Measurements from ENCODE around the gene RHO. TPM values are rescaled to one million over a fixed set of nuclear protein-coding genes. Genes with fewer than 3 reads are reported as not detected.

RHO gene
- polyA plus RNA-seq, 4 donors: 0.06 to 0.19 (median 0.12) TPM; not detected in 1

DNA sequence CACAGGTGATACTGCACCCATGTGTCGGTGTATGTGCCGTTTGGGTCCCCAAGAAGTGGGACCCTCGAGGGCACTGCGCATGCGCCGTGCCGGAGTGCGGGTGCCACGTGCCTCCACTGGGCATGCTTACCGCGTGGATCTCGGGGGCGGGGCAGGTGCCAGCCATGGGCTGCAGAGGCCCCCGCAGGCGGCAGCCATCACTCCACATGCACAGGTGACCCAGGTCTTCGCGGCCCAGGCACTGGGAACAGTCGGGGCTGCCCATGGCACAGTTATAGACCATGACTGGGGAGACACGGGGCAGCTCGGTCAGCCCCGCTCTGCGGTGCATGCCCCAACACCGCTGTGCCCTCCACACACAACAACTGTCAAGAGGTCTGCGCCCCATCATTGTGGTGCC, 45.8 kb downstream of the RHO start:
- no peak for DNase-seq (ENCODE audit: low read depth in 4 of 4, low spot score in 2 of 4)

DNA sequence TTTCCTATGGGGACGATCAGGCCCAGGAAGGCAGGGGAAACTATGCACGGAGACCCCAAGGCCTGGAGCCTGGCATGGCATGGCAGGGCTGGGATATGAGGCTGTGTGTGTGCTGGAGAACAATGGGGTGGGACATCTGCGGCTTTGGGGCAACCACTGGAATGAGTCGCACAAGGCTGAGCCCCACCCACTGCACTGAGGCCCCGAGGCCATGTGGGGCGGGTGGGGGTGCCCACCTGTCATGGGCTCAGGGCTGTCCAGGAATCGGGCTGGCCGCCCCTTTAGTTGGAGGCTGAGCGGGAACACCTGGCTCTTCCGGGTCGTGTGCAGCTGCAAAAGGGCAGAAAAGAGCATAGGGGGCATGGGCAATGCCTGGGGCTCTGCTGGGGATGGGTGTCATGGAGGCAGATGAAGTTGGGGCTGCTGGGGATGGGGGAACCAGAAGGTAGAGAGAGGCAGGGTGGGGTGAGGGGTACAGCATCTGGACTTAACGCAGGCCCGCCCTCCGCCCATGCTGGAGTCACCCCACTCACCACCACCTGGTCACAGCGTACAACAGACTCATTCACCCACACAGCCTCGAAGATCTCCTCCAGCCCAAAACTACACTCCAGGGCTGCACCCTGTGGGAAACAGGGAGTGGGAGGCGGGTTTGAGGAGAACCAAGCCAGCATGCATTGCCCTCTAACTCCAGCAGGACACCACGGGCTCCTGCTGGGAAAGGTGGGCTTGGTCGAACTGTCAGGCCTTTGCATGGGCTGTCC, 47.0 kb downstream of the RHO start:
- DNase-seq (ENCODE audit: low read depth in 4 of 4, low spot score in 2 of 4): no peak

DNA sequence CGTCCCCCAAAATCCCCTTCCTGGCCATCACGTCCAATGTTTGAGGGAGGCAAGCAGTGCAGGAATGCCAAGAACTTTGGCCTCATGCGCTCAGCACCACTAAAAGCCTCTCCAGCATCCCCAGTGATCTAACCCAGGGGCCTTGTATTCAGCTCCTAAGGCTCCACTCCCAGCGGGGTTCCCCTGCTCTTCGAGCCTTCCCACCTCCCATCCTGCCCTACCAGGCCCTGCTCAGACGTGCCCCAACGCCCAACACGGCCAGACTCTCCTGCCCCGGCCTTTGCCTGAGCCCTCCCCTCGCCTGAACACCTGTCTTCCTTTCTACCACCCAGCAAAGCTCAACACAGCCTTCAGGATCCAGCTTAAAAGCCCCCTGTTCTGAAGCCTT, 47.6 kb downstream of the RHO start:
- no peak for DNase-seq (ENCODE audit: low read depth in 4 of 4, low spot score in 2 of 4)

DNA sequence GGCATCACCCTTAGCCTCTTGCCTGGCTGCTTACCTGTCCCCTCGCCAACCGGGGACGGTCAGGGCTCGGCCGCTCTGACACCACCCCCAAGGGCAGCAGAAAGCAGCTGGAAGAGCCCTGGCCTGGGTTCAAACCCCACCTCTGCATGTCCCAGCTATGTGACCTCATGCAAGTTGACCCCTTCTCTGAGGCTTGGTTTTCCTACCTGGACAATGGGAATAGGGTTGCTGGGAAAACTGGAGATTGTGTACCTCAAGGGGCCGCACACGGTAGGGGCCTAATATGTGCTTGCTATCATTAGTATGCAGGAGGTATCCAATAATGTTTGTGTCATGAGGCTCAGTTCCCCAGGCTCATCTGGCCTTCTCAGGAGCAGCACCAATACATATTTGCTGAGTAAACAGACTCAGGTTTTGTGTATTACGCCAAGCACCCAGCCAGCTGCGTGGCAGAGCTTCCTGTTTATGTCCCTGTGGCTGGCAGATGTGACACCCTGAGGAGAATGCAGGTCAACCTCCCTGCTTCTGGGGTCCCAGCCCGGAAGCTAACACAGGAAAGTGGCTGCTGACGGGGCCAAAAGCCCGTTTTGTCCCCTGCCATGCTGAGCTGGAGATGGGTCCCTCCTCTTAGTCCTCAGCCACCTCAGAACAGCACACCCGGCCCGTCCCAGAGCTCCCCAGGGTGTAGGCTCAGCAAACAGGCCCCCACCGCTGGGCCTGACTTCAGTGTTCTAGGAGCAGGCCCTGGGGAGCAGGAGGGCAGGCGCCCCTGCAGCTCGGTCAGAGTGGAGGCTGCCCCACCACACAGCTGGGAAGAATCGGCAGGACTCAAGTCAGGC, 48.3 kb downstream of the RHO start:
- no peak for DNase-seq (ENCODE audit: low read depth in 4 of 4, low spot score in 2 of 4)

DNA sequence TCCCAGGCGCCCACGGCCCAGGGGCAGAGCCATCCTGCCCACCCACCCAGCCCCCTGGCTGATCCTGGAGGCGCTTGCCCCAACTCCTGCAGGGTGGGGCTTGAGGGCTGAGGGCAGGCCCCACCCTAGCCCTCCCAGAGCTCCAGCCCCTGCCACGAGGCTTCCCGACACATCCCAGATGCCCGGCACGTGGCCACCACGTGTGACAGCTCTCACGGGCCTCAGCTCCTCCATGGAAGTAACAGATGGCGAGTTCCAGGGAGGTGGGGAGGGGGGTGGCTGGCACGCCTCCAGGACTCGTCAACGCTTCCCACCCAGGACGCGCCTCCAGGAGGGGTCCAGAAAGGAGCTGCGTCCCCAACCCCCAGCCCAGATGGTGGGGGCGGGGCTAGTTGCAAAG, 48.9 kb downstream of the RHO start:
- DNase-seq (ENCODE audit: low read depth in 4 of 4, low spot score in 2 of 4): no peak

DNA sequence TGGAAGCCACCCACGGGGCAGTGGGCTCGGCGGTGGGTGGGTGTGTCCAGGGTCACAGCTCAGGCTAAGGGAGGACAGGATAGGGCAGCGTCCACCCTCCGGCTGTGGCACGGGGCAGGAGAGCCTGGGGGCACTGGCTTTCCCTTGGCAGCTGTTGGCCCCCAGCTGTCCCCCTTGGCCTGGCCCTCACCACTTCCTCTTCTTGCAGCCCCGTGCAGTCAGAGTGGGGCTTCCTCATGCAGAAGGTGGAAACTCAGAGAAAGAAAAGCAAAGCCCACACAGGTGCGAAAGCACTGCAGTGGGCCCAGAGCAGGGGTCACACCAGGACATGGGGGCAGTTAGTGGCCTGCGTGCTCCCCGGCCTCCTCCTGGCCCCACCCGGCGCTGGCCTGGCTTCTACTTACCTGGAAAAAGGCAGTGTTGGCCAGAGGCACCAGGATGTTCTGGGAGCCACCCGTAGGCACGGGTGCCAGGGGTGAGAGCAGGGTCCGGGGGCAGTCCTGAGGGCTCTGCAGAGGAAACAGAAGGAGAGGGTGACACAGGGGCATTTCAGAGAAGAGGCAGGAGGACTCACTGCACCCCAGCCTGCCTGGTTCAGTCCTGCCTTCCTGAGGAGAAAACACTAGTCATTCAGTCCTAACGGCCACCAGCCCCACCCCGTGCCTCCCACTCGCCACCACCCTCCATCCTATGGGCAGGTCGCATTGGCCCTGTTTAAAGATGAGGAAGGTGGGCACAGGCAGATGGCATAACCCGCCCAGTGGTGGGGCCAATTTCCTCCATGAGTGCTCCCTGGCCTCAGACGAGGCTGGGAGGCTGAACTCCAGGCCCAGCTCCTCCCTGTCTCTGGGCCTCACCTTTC, 49.7 kb downstream of the RHO start:
- no peak for DNase-seq (ENCODE audit: low read depth in 4 of 4, low spot score in 2 of 4)

DNA sequence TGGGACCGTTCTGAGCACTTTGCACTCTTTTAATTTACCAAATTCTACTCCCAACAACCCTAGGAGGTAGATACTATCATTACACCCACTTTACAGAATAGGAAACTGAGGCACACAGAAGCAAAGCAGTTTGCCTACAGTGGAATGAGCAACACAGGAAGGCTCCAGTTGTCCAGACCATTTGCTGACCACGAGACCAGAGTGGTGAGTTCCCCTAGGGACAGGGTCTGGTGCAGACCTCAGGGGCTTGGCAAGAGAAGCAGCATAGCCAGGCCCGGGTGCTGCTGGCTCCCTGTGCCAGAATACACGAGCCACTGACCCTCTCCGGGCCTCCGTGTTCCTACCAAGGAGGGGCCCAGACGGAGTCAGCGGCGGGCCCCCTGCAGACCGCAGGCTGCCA, 51.6 kb downstream of the RHO start:
- DNase-seq (ENCODE audit: low read depth in 4 of 4, low spot score in 2 of 4): no peak

DNA sequence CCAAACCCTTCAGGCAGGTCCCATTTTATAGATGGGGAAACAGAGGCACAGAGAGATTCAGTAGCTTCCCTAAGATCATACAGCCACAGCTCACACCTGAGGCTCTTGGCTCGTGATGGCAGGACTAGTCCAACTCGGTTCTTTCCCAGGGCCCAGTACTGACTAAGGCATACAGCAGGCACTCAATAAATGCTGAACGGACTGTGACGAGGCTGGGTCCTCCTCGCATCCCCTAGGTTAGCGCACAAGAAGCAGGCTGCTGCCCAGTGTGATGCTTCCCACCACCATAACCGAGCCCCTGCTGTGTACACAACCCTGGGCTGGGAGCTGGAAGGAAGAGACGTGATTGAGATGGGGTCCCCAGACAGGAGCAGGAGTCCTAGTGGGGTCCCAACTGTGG, 53.2 kb downstream of the RHO start:
- no peak for DNase-seq (ENCODE audit: low read depth in 4 of 4, low spot score in 2 of 4)

DNA sequence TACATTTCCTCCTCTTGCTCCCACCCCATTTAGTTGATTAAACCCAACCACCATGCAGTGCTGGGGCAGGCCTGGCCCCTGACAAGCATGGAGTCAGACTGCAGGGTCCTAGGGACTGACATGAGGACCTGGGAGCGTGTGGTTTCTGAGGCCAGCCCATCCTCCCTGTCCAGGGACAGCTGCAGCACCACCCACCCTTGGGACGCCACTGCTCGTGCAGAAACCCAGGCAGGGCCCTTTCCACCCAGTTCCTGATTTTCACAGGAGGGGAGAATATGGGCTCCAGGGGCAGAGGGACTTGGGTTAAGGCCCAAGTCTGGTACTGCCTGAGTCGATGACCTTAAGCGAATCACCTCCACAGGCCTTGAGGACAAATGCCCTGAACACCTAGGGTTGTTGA, 54.4 kb downstream of the RHO start:
- DNase-seq (ENCODE audit: low read depth in 4 of 4, low spot score in 2 of 4): no peak

DNA sequence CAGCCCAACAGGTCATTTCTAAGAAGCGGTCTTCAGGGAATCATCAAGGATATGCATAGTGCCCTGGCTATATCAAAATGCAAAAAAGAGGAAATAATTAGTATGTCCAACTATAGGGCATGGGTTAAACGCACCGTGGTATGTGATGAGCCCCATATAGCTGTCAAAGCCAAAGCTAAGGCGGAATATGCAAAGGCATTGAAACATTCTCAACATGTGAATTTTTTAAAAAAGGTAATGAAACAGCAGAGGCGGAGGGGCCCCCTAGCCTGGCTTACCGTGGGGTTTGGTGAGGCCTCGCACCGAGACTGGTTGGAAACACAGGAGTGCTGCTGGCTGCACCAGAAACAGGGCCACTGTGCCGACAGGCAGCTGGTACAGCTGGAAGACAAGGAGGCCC, 54.9 kb downstream of the RHO start:
- DNase-seq (ENCODE audit: low read depth in 4 of 4, low spot score in 2 of 4): no peak

DNA sequence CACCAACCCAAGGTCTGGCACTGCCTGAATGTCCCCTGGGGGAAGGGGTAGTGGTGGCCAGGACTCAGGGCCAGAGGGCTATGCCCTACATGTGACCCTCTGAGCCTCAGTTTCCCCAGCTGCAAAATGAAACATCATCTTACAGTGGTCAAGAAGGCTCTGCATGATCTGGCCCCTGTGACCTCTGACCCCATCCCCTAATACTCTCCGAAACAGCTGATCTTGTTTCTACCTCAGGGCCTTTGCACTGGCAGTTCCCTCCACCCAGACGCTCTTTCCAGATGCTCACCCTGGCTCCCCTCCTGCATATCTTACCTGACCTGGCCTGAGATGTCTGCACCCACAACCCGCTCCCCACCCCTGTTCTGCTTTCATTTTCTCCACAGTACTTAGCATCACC, 56.2 kb downstream of the RHO start:
- DNase-seq (ENCODE audit: low read depth in 4 of 4, low spot score in 2 of 4): no peak

Other genes starting within 250 kb of the RHO start
- 10 to 100 TPM; 47.3 to 56.5 (median 53.3) TPM for gene HMCES, start 249.8 kb upstream of the RHO start, polyA plus RNA-seq (ENCODE audit: insufficient read length in 4 of 4)
- gene EFCAB12, start 100.0 kb upstream of the RHO start, polyA plus RNA-seq (ENCODE audit: insufficient read length in 4 of 4): 1 to 10 TPM; 3.0 to 6.0 (median 4.2) TPM
- 10 to 100 TPM; 41.4 to 52.1 (median 46.6) TPM for gene MBD4, start 88.7 kb upstream of the RHO start, polyA plus RNA-seq (ENCODE audit: insufficient read length in 4 of 4)
- 10 to 100 TPM; 34.7 to 64.7 (median 57.9) TPM for gene IFT122, start 88.4 kb upstream of the RHO start, polyA plus RNA-seq (ENCODE audit: insufficient read length in 4 of 4)
- not detected for gene H1-8, start 14.5 kb downstream of the RHO start, polyA plus RNA-seq (ENCODE audit: insufficient read length in 4 of 4)
- 100 to 1,000 TPM; 121 to 147 (median 142) TPM for gene PLXND1, start 78.0 kb downstream of the RHO start, polyA plus RNA-seq (ENCODE audit: insufficient read length in 4 of 4)